ENCODE measurements around the gene GUCA2A. TPM values are rescaled to one million over a fixed set of nuclear protein-coding genes. Genes with fewer than 3 reads are reported as not detected.

Gene GUCA2A
- total RNA-seq, 1 donor: not detected

GRCh38 chr1:42127767-42128166, 36.8 kb downstream of the GUCA2A start:
- DNase-seq (ENCODE audit: low read depth): no peak
- no peak overlapping the region for H3K4me3 ChIP-seq (ENCODE audit: low read depth, low read length)
- TF ChIP-seq CTCF (IDR thresholded peaks at IDR 0.05; ENCODE audit: insufficient read depth, low read depth, low read length): no peak

GRCh38 chr1:42125552-42125951, 39.0 kb downstream of the GUCA2A start:
- no peak overlapping the region for H3K4me3 ChIP-seq (ENCODE audit: low read depth, low read length)
- DNase-seq (ENCODE audit: low read depth): no peak
- no peak for TF ChIP-seq CTCF (IDR thresholded peaks at IDR 0.05; ENCODE audit: insufficient read depth, low read depth, low read length)

GRCh38 chr1:42122408-42122807, 42.1 kb downstream of the GUCA2A start:
- no peak overlapping the region for H3K4me3 ChIP-seq (ENCODE audit: low read depth, low read length)
- DNase-seq (ENCODE audit: low read depth): no peak
- TF ChIP-seq CTCF (IDR thresholded peaks at IDR 0.05; ENCODE audit: insufficient read depth, low read depth, low read length): no peak

GRCh38 chr1:42118125-42118524, 46.4 kb downstream of the GUCA2A start:
- no peak overlapping the region for H3K4me3 ChIP-seq (ENCODE audit: low read depth, low read length)
- no peak for TF ChIP-seq CTCF (IDR thresholded peaks at IDR 0.05; ENCODE audit: insufficient read depth, low read depth, low read length)
- DNase-seq (ENCODE audit: low read depth): no peak

- DNase-seq (ENCODE audit: low read depth): no peak
- H3K4me3 ChIP-seq (ENCODE audit: low read depth, low read length): no peak overlapping the region
- no peak for TF ChIP-seq CTCF (IDR thresholded peaks at IDR 0.05; ENCODE audit: insufficient read depth, low read depth, low read length)
These were observed 47.3 kb downstream of the GUCA2A start for GRCh38 chr1:42117214-42117613.

- no peak overlapping the region for H3K4me3 ChIP-seq (ENCODE audit: low read depth, low read length)
- DNase-seq (ENCODE audit: low read depth): no peak
- TF ChIP-seq CTCF (IDR thresholded peaks at IDR 0.05; ENCODE audit: insufficient read depth, low read depth, low read length): no peak
These were observed 50.3 kb downstream of the GUCA2A start for GRCh38 chr1:42114229-42114628.

Other genes starting within 250 kb of the GUCA2A start
- gene HIVEP3, start 245.8 kb downstream of the GUCA2A start, total RNA-seq: 0.86 and 1.6 TPM in 2 replicates
- gene GUCA2B, start 11.3 kb downstream of the GUCA2A start, total RNA-seq: not detected in 2 replicates
- 28.7 and 34.5 TPM in 2 replicates for gene FOXJ3, start 170.5 kb upstream of the GUCA2A start, total RNA-seq
- gene RIMKLA, start 216.0 kb upstream of the GUCA2A start, total RNA-seq: under 0.01 TPM in 1 of 2 replicates, not detected in the other

Measured in fibroblast of villous mesenchyme (primary cell).